ENCODE data around the gene LRRFIP2.

DNA sequence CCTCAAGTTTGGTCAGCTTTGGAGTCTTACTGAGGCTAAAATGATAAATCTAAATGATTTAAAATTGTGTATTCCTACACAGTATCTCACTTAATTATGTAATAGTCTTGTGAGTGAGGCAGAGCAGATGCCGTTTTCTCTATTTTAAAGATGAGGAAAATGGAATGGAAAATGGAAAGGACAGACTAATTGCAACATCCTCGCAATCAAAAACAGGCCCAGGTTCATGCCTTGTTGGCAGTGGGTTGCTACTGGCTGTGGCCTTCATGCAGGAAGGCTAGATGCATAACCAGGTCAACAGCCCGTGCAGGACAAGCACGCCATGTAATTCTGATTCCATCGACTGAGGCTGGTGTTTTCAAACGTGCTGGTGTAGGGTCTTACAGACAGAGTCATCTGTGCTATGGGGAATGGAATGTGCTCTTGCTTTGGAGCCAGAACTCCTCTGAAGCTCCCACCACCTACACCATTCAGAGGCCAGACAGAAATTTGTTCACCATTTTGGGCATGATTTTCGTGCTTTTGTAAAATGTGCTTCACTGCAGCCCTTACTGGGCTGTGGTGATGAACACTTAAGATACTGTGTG, 143.2 kb downstream of the LRRFIP2 start:
- TF ChIP-seq, protein P1, sequence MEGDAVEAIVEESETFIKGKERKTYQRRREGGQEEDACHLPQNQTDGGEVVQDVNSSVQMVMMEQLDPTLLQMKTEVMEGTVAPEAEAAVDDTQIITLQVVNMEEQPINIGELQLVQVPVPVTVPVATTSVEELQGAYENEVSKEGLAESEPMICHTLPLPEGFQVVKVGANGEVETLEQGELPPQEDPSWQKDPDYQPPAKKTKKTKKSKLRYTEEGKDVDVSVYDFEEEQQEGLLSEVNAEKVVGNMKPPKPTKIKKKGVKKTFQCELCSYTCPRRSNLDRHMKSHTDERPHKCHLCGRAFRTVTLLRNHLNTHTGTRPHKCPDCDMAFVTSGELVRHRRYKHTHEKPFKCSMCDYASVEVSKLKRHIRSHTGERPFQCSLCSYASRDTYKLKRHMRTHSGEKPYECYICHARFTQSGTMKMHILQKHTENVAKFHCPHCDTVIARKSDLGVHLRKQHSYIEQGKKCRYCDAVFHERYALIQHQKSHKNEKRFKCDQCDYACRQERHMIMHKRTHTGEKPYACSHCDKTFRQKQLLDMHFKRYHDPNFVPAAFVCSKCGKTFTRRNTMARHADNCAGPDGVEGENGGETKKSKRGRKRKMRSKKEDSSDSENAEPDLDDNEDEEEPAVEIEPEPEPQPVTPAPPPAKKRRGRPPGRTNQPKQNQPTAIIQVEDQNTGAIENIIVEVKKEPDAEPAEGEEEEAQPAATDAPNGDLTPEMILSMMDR (IDR thresholded peaks at IDR 0.05) = no peak
- no peak for TF ChIP-seq EP300 (IDR thresholded peaks at IDR 0.05)
- TF ChIP-seq POLR2A (IDR thresholded peaks at IDR 0.05) = no peak

All from ovary (tissue), 3 donors.